HG02588 (cell line): Measurements from ENCODE around the gene HMGB2.

Experiments used
- ATAC-seq: cut with Tn5 transposase; IDR thresholded peaks from one replicate; pipeline ENCODE4 v1.9.1; 2021; ENCODE audit warnings: mild to moderate bottlenecking, moderate library complexity; ENCODE audit not compliant: unreplicated experiment

Gene HMGB2

DNA sequence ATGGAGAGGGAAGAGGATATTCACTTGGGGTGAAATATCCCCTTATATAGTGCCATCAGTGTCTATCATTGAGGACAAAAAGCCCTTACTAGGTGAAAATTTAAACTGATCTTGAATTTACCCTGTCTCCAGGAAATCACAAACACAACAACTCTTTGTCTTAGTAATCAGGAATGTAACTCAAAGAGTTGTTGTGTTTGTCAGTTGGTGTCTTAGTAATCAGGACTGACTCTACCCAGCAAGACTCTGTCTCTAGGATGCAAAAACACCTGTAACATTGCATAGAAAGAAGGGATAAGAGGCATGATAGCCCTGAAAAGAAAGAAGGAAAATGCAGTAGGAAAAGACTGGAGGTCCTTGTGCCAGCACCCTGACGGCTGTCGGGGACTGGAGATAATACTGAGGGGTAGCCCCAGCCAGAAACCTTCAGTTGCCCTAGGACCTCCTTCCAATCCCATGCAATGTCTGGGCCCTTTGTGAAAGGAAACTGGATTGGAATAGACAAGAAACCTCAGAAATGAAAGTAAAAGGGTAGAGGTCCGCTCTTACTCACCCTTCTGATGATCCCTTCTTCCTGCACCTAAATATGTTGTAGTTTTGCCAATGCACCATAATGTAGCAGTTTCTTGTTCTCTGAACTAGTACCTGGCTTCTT is 45.3 kb downstream of the HMGB2 start:
- peak; percentile 45 for ATAC-seq

DNA sequence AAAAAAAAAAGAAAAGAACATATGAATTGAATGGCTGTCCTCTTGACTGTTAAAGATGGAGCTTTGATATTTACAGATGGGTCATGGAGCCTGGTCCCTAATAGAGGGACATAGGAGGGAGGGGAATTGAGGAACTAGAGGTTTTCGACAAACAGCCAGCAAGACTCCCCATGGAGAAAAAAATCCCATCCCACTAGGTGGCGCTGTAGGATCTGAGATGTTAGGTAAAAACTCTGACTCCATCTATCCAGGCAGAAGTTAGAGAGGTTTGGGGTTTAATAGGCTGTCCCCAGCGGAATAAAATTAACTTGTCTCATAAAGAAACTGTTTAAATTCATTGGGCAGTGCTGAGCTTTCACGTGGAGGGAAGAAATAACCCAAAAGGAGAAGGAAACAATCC is 45.9 kb downstream of the HMGB2 start:
- peak; percentile 62 for ATAC-seq

GRCh38 chr4:173287486-173287885 is 46.7 kb downstream of the HMGB2 start:
- ATAC-seq = no peak

DNA sequence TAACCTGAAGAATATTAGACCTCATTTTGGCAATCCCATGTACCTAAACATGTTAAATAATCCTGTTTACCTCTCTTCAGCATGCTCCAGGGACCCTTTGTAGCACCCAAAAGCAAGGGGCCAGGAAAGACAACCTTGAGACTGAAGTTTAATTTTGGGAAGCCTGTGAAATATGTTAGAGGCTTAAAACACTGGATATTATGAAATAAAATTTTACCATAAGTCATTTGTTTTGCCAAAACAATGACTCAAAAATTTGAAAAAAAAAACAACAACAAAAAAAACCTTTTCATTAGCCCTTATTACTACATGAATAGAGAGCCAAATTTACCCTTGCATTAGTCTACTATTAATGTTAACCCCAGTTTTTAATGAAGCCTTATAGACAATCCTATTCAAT is 49.7 kb downstream of the HMGB2 start:
- no peak for ATAC-seq

- ATAC-seq = no peak
Observed at GRCh38 chr4:173282626-173283025, 51.5 kb downstream of the HMGB2 start.

DNA sequence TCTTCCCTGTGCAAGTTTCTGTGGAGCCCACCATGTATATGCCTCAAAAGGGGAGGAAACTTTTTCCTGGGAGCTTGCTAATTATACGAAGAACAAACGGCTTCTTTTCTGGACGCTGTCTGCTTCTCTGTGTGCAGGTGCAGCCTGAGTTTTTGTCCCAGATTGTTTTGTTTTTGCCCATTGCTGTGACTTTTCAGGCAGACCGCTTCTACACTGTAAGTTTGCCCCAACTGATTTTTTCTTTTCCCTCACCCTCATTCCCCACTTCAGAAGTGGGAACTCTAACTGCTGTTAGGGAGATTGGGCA is 51.9 kb downstream of the HMGB2 start:
- no peak for ATAC-seq

GRCh38 chr4:173281406-173282255 is 52.5 kb downstream of the HMGB2 start:
- no peak for ATAC-seq
